HG02884 (cell line): ENCODE data around the gene VDAC1.
"Not testable (repeated sequence)": the region's sequence is repeated elsewhere in the genome, so short reads cannot be mapped to it uniquely, and the experiment has no call there.

Source experiments
- ATAC-seq: cut with Tn5 transposase; IDR thresholded peaks from one replicate; pipeline ENCODE4 v1.9.1; 2021; ENCODE audit warnings: mild to moderate bottlenecking, moderate library complexity; ENCODE audit not compliant: unreplicated experiment

Gene VDAC1

DNA sequence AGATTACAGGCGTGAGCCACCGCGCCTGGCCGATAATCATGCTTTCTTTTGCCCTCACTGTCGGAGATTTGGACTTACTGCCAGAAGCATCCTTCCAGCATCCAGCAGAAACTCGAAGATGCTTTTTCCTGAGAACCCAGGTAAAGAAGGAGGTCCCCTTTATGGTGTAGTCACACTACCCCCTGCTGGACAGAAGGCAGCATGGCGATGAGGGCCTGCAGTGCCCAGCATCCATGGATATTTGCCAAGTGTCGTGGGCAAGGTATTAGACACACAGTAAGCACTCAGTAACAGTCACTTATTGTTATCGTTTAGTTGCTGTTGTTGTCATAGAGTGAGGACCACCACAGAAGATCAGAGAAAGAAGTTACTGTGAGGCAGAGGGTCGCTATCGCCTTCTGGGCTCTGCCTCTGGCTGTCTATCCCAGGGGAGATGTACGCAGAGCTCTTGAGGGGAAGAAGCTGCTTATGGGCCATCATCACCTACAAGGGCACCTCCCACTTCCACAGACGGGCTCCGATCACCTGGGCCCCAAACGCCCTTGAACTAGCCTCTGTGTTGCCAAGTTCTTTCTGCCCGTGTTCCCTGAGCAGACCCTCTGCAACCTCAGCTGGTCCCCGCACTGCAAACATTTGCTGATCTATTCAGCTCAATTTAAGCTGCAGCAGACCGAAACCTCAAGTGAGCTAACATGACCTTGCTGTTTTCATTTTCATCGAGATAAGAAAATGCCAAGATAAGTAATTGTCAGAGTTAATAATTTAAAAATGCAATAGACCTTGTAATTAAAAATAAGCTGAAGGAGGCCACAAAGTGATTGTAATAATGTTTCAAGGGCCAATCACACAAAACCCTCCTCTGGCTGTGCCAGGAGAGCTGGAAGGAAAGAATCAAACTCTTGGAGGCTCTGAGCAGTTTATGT lies 60.3 kb downstream of the VDAC1 start:
- peak; percentile 59 for ATAC-seq

DNA sequence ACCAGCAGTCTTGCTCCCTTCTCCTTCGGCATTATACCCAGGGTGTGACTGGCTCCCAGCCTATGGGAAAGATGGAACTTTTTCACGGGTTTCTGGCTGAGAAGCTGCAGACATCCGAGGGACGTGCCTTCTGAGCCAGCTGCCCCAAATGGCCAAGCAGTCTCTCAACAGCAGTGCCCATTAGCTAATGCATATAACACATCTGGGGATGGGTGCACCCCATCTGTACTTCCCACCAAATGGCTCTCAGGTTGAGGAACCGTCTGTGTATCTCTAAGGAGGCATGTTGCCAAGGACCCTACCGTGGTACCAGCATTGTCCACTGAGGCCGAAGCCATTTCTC lies 61.3 kb downstream of the VDAC1 start:
- ATAC-seq, result no peak

DNA sequence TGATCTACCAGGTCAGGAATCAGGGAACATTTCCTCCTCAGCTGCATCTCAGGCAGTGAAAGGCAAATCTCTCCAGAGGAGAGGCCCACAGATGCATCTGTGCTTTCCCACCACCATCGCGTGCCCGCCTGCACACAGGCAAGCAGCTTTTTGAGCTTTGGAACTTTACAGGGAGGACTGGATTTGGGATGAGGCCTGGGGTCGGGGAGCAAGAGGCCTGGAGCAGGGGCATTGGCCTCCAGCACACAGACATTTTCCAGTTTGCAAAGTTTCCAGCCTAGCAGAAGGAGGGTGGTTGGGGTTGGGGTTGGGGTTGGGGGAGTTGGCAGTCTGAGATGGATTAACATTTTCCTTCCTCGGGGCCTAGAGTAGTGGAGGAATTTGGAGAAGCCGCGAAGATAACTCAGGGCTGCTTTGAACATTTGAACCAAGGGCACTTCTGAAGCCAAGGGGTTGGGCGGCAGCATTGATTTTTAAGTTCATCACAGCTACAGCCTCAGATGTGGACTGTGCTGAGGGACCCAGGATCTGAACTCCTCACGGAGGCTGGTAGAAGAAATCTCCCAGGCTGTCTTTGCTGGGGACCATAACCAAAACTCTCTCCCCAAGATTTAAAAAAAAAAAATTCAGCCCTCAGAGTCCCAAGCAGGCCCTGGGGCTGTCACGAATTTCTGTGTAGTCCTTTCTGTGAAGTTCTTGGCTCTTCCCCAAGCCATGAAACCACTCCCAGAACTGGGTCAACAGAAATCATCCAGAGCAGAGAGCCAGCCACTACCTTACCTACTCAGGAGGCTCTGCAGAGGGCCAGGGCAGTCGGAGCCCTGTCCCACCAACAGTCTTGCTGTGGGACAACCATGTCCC lies 61.9 kb downstream of the VDAC1 start:
- no peak for ATAC-seq

- ATAC-seq, result no peak
These were observed 63.1 kb downstream of the VDAC1 start for GRCh38 chr5:133941456-133942196.

DNA sequence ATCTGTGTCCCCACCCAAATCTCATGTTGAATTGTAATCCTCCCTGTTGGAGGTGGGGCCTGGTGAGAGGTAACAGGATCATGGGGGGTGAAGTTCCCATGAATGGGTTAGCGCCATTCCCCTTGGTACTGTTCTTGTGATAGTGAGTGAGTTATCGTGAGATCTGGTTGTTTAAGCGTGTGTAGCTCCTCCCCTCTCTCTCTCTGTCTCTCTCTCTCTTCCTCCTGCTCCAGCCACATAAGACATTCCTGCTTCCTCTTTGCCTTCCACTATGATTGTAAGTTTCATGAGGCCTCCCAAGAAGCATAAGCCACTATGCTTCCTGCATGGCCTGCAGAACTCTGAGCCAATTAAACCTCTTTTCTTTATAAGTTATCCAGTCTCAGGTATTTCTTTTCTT lies 65.1 kb downstream of the VDAC1 start:
- no peak for ATAC-seq

- peak; percentile 44 for ATAC-seq
These were observed 65.8 kb downstream of the VDAC1 start for GRCh38 chr5:133938929-133939328.

GRCh38 chr5:133938039-133938821 lies 66.5 kb downstream of the VDAC1 start:
- no peak for ATAC-seq

DNA sequence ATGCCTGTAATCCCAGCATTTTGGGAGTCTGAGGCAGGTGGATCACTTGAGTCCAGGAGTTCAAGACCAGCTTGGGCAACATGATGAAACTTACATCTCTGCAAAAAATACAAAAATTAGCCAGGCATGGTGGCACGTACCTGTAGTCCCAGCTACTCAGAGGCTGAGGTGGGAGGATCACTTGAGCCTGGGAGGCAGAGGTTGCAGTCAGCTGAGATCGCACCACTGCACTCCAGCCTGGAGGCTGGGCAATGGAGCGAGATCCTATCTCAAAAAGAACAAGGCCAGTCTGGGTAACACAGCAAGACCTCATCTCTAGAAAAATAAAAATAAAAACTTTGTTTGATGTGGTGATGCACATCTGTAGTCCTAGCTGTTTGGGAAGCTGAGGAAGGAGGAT lies 67.1 kb downstream of the VDAC1 start:
- not testable (repeated sequence) for ATAC-seq

- ATAC-seq, result no peak
These were observed 68.1 kb downstream of the VDAC1 start for GRCh38 chr5:133936651-133937015.

DNA sequence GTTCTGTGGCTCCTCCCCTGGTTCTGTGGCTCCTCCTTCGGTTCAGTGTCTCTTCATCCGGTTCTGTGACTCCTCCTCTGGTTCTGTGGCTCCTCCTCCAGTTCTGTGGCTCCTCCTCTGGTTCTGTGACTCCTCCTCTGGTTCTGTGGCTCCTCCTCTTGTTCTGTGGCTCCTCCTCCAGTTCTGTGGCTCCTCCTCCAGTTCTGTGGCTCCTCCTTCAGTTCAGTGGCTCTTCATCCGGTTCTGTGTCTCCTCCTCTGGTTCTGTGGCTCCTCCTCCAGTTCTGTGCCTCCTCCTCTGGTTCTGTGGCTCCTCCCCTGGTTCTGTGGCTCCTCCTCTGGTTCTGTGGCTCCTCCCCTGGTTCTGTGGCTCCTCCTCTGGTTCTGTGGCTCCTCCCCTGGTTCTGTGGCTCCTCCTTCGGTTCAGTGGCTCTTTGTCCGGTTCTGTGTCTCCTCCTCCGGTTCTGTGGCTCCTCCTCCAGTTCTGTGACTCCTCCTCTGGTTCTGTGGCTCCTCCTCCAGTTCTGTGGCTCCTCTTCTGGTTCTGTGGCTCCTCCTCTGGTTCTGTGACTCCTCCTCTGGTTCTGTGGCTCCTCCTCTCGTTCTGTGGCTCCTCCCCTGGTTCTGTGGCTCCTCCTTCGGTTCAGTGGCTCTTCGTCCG lies 68.7 kb downstream of the VDAC1 start:
- ATAC-seq, result not testable (repeated sequence)

- ATAC-seq, result no peak
These were observed 69.2 kb downstream of the VDAC1 start for GRCh38 chr5:133935667-133935940.

- no peak for ATAC-seq
These were observed 69.7 kb downstream of the VDAC1 start for GRCh38 chr5:133934822-133935666.

DNA sequence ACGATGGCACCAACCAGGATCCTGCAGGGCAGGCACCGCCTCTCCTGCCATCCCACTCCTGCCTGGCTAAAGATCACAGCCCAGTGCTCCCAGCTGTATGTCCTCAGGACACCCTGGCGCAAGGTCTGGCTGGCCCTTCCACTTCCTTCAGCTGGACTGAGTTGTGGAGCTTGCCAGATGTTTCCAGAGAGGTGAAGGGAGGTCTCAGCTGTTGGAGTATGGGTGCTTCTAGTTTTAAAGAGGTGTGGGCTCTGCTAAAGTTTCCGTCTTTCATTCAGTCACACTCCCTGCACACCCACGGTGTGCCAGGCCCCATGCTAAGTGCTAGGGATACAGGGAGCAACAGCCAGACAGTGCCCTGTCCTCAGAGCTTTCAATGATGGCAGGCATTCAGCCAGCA lies 70.5 kb downstream of the VDAC1 start:
- no peak for ATAC-seq

DNA sequence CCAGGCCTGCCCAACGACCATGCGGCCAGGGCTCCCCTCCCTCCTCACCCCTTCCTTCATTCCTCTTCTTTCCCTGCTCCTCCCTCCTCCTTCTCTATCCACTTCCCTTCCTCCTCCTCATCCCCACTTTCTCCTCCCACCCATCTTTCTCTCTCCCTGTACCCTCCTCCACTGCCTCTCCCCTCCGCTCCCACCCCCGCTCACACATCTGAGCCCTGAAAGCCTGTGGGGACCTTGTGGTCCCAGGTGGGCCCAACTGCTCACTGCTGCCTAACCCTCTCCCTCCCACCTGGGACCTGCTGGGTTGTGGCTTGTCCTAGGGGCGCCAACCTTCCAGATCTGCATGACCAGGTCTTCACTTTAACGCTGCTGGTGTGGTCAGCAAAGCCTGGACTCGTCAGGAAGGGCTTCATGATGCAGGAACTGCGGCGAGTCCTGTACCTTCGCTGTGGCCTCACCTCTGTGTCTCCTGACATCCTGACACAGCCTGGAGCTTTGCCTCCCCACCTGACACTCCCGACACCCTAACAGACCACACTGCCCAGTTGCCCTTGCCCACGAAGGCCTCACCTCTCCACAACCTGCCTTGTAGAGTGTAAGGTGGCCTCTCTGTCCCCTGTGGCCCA lies 71.0 kb downstream of the VDAC1 start:
- no peak for ATAC-seq

DNA sequence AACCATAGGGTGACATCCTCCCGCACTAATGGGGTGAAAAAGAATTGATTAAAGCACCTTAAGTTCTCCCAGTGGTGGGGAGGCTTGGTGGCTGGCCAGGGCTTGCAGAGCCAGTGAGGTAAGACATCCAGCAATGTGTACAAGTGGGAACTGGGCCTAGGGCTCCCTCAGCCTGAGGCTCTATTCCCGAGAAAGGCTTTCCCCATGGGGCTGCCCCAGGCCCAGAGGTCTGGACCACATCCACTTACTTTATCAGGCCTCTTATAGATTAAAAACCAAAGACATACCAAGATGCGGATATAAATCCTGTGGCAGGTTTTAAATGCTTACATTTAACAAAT lies 71.6 kb downstream of the VDAC1 start:
- ATAC-seq, result no peak

- no peak for ATAC-seq
These were observed 72.2 kb downstream of the VDAC1 start for GRCh38 chr5:133932441-133933168.

- no peak for ATAC-seq
These were observed 73.2 kb downstream of the VDAC1 start for GRCh38 chr5:133931546-133931945.

GRCh38 chr5:133930813-133931090 lies 74.0 kb downstream of the VDAC1 start:
- ATAC-seq, result no peak
